GM23338 (cell line): ENCODE results near the gene AGPAT4. TPM values are rescaled to one million over a fixed set of nuclear protein-coding genes. Genes with fewer than 3 reads are reported as not detected.

Experiments
- ATAC-seq: fragments of 200-7000 bp; cut with Tn5 transposase; 3 replicates; pipeline ENCODE4 v1.9.1; 2020
- DNase-seq: peaks from one replicate; pipeline ENCODE4 v3.0.0-alpha.2; 2015; ENCODE audit warnings: low spot score
- H2AFZ ChIP-seq: fragments of 200-600 bp; sonication (generic); 2 replicates; pipeline ENCODE4 v1.8.0; 2016; ENCODE audit warnings: antibody characterized with exemption, mild to moderate bottlenecking, moderate library complexity
- H3F3A ChIP-seq: fragments of 200-600 bp; sonication (generic); replicated peaks from 2 replicates; pipeline ENCODE4 v1.8.0; 2017; ENCODE audit warnings: antibody characterized with exemption, mixed run types, low read depth
- H3K27ac ChIP-seq: fragments of 200-600 bp; sonication (generic); 2 replicates; pipeline ENCODE4 v1.6.1; 2016; ENCODE audit warnings: low read depth
- H3K27me3 ChIP-seq: fragments of 200-600 bp; sonication (generic); 2 replicates; pipeline ENCODE4 v1.8.0; 2016; ENCODE audit warnings: mild to moderate bottlenecking, mixed run types, moderate library complexity; ENCODE audit not compliant: insufficient read depth
- H3K36me3 ChIP-seq: fragments of 200-600 bp; sonication (generic); 2 replicates; pipeline ENCODE4 v1.8.0; 2016; ENCODE audit warnings: mild to moderate bottlenecking; ENCODE audit not compliant: insufficient read depth
- H3K4me1 ChIP-seq: fragments of 200-600 bp; sonication (generic); 2 replicates; pipeline ENCODE4 v1.8.0; 2016; ENCODE audit warnings: mild to moderate bottlenecking, moderate library complexity; ENCODE audit not compliant: insufficient read depth
- H3K4me2 ChIP-seq: fragments of 200-600 bp; sonication (generic); 2 replicates; pipeline ENCODE4 v1.7.1; 2017; ENCODE audit warnings: mixed run types
- H3K4me3 ChIP-seq: fragments of 200-600 bp; sonication (generic); 2 replicates; pipeline ENCODE4 v1.6.1; 2016; ENCODE audit warnings: mixed run types
- H3K79me2 ChIP-seq: fragments of 200-600 bp; sonication (generic); replicated peaks from 2 replicates; pipeline ENCODE4 v1.8.0; 2017; ENCODE audit warnings: mild to moderate bottlenecking; ENCODE audit not compliant: insufficient read depth
- H3K9me2 ChIP-seq: fragments of 200-600 bp; sonication (generic); 2 replicates; pipeline ENCODE4 v1.8.0; 2017; ENCODE audit not compliant: insufficient read depth
- H4K20me1 ChIP-seq: fragments of 200-600 bp; sonication (generic); replicated peaks from 2 replicates; pipeline ENCODE4 v1.8.0; 2017; ENCODE audit warnings: mild to moderate bottlenecking; ENCODE audit not compliant: insufficient read depth
- H3K27ac Mint-ChIP-seq: 2 replicates; pipeline ENCODE4 v1.8.0; 2020; ENCODE audit warnings: inconsistent platforms, mild to moderate bottlenecking, moderate library complexity, mixed read lengths
- H3K27me3 Mint-ChIP-seq: 3 replicates; pipeline ENCODE4 v1.8.0; 2022; ENCODE audit warnings: low read depth, mild to moderate bottlenecking, moderate library complexity, mixed read lengths, inconsistent platforms; ENCODE audit not compliant: insufficient read depth, poor library complexity
- H3K36me3 Mint-ChIP-seq: 3 replicates; pipeline ENCODE4 v1.8.0; 2021; ENCODE audit warnings: low read depth, mild to moderate bottlenecking, inconsistent platforms, moderate library complexity, mixed read lengths
- H3K4me1 Mint-ChIP-seq: 3 replicates; pipeline ENCODE4 v1.8.0; 2020; ENCODE audit warnings: mild to moderate bottlenecking, inconsistent platforms, mixed read lengths
- H3K4me3 Mint-ChIP-seq: 3 replicates; pipeline ENCODE4 v1.8.0; 2021; ENCODE audit warnings: moderate library complexity, mild to moderate bottlenecking, inconsistent platforms, mixed read lengths
- H3K9me3 Mint-ChIP-seq: 3 replicates; pipeline ENCODE4 v1.8.0; 2020; ENCODE audit warnings: moderate library complexity, mild to moderate bottlenecking, inconsistent platforms, mixed read lengths
- CREB1 ChIP-seq: fragments of 250-450 bp; sonication (Bioruptor Pico); IDR thresholded peaks from 2 replicates; pipeline ENCODE4 v1.5.0; 2020; ENCODE audit warnings: low read depth, mild to moderate bottlenecking, moderate library complexity
- EZH2 ChIP-seq: fragments of 200-600 bp; sonication (generic); IDR thresholded peaks from one replicate; pipeline ENCODE4 v1.8.0; 2017; ENCODE audit warnings: antibody characterized with exemption, mild to moderate bottlenecking, low read depth; ENCODE audit not compliant: unreplicated experiment
- EZH2phosphoT487 ChIP-seq: fragments of 200-600 bp; sonication (generic); IDR thresholded peaks from one replicate; pipeline ENCODE4 v1.8.1; 2018; ENCODE audit warnings: antibody characterized with exemption; ENCODE audit not compliant: unreplicated experiment
- JUNB ChIP-seq: IDR thresholded peaks from one replicate; pipeline ENCODE4 v1.6.1; 2016; ENCODE audit warnings: antibody characterized with exemption; ENCODE audit not compliant: unreplicated experiment
- NANOG ChIP-seq: IDR thresholded peaks from 2 replicates; pipeline ENCODE4 v1.6.1; 2016; ENCODE audit warnings: antibody characterized with exemption, borderline replicate concordance
- POLR2AphosphoS5 ChIP-seq: IDR thresholded peaks from 2 replicates; pipeline ENCODE4 v1.6.1; 2016; ENCODE audit warnings: antibody characterized with exemption, low read depth
- STAT1 ChIP-seq: IDR thresholded peaks from one replicate; pipeline ENCODE4 v1.6.1; 2016; ENCODE audit warnings: antibody characterized with exemption; ENCODE audit not compliant: unreplicated experiment
- ZNF114 ChIP-seq: fragments of 250-450 bp; sonication (Bioruptor Pico); IDR thresholded peaks from 2 replicates; pipeline ENCODE4 v1.5.0; 2020; ENCODE audit warnings: mild to moderate bottlenecking, moderate library complexity
- ZNF331 ChIP-seq: fragments of 250-450 bp; sonication (Bioruptor Pico); IDR thresholded peaks from 2 replicates; pipeline ENCODE4 v1.5.0; 2020; ENCODE audit warnings: low read depth, mild to moderate bottlenecking, moderate library complexity
- ZNF462 ChIP-seq: fragments of 250-450 bp; sonication (Bioruptor Pico); IDR thresholded peaks from 2 replicates; pipeline ENCODE4 v1.5.0; 2020; ENCODE audit warnings: mild to moderate bottlenecking, moderate library complexity
- polyA plus RNA-seq: library from polyadenylated mRNA; unstranded; fragments of >200 nt; fragmentation: Nextera tagmentation; extraction: Ambion mirVana; gene quantifications from 2 replicates; pipeline ENCODE4 v1.2.1, GENCODE V29; 2016
- total RNA-seq: library from RNA; depleted of rRNA; stranded (reverse); fragments of >200 nt; shearing (Covaris generic); gene quantifications from 2 replicates; pipeline ENCODE4 v1.2.3, GENCODE V29; 2014
- TF ChIP-seq, protein P1 (sequence below): IDR thresholded peaks from one replicate; pipeline ENCODE4 v1.6.1; 2018; ENCODE audit warnings: antibody characterized with exemption; ENCODE audit not compliant: unreplicated experiment

Gene AGPAT4
- total and polyA plus RNA-seq, 2 experiments from 2014 or later = 8.9 to 19.3 TPM

- TF ChIP-seq CREB1 (CRISPR knock-in tag) (no peak), JUNB (no peak), STAT1 (no peak), ZNF114 (CRISPR knock-in tag) (no peak), POLR2AphosphoS5 (no peak)
Observed at GRCh38 chr6:161210857-161211256, 63.0 kb downstream of the AGPAT4 start (continued).

DNA sequence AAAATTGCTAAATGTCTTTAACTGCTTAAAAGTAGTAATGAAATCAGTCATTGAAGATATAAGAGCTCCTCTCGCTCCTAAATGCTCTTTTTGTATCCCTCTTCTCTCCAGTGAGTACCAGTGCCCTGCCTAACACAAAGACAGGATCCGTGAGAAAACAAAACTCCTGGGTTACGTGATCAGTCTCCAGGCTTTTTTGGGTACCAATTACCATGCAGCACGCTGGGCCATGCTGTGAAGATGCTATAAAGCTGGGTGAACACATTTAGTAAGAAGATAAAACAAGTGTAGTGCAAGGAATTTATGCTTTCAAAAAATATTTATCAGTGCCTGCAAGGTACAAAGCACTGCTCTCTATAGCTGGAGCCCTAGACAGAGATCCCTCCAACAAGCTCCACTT, 66.7 kb downstream of the AGPAT4 start:
- peaks cover 10% of the 10 kb centered on the region; the same call in 1 of the 2 replicates for H3K4me1 ChIP-seq
- H3K27ac ChIP-seq = no peak overlapping the region
- ATAC-seq (no peak), DNase-seq (no peak)
- H4K20me1 ChIP-seq = 0 out of 2 replicates have a peak, but pooled peaks cover 6% of the 10 kb centered on the region
- H3K4me2 ChIP-seq = no peak overlapping the region
- H3K27me3 ChIP-seq = no peaks in the 10 kb centered on the region
- H3K4me3 Mint-ChIP-seq = no peak overlapping the region
- peaks cover 44% of the 10 kb centered on the region for H3K9me3 Mint-ChIP-seq
- H2AFZ ChIP-seq = no peak overlapping the region
- H3K4me1 Mint-ChIP-seq = peaks cover 17% of the 10 kb centered on the region
- peaks cover 65% of the 10 kb centered on the region for H3K79me2 ChIP-seq
- H3K27ac Mint-ChIP-seq = no peak overlapping the region
- TF ChIP-seq STAT1 (no peak), NANOG (no peak), ZNF462 (CRISPR knock-in tag) (no peak), ZNF331 (no peak), EZH2phosphoT487 (no peak), POLR2AphosphoS5 (no peak), EZH2 (no peak), CREB1 (CRISPR knock-in tag) (no peak), JUNB (no peak)
- TF ChIP-seq, protein P1, sequence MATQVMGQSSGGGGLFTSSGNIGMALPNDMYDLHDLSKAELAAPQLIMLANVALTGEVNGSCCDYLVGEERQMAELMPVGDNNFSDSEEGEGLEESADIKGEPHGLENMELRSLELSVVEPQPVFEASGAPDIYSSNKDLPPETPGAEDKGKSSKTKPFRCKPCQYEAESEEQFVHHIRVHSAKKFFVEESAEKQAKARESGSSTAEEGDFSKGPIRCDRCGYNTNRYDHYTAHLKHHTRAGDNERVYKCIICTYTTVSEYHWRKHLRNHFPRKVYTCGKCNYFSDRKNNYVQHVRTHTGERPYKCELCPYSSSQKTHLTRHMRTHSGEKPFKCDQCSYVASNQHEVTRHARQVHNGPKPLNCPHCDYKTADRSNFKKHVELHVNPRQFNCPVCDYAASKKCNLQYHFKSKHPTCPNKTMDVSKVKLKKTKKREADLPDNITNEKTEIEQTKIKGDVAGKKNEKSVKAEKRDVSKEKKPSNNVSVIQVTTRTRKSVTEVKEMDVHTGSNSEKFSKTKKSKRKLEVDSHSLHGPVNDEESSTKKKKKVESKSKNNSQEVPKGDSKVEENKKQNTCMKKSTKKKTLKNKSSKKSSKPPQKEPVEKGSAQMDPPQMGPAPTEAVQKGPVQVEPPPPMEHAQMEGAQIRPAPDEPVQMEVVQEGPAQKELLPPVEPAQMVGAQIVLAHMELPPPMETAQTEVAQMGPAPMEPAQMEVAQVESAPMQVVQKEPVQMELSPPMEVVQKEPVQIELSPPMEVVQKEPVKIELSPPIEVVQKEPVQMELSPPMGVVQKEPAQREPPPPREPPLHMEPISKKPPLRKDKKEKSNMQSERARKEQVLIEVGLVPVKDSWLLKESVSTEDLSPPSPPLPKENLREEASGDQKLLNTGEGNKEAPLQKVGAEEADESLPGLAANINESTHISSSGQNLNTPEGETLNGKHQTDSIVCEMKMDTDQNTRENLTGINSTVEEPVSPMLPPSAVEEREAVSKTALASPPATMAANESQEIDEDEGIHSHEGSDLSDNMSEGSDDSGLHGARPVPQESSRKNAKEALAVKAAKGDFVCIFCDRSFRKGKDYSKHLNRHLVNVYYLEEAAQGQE = no peak
- peaks cover 11% of the 10 kb centered on the region for H3K36me3 ChIP-seq
- no peak overlapping the region for H3K4me3 ChIP-seq
- peaks cover 54% of the 10 kb centered on the region for H3K36me3 Mint-ChIP-seq
- H3K27me3 Mint-ChIP-seq = no peaks in the 10 kb centered on the region
- H3K9me2 ChIP-seq = no peaks in the 10 kb centered on the region; the same call in 1 of the 2 replicates
- no peaks in the 10 kb centered on the region for H3F3A ChIP-seq
